ENCODE data around the gene EMILIN2. TPM values are rescaled to one million over a fixed set of nuclear protein-coding genes. Genes with fewer than 3 reads are reported as not detected.

Gene EMILIN2
- total RNA-seq, 2 experiments from 2014 or later, result 3.2 to 3.3 TPM

- no peaks in the 10 kb centered on the region for H3K36me3 Mint-ChIP-seq (ENCODE audit: low read depth)
- H3K4me1 Mint-ChIP-seq (ENCODE audit: low read depth), result no peaks in the 10 kb centered on the region
- DNase-seq, result no peak
- Histone ChIP-seq H3K4me1 (ENCODE audit: insufficient read depth, low read length) (no peaks in the 10 kb centered on the region), H3K27me3 (ENCODE audit: control insufficient read depth in 1 of 2, insufficient read depth in 2 of 2, low read length in 2 of 2) (no peaks in the 10 kb centered on the region), H3K9me3 (ENCODE audit: control insufficient read depth in 1 of 2, insufficient read depth in 1 of 2, low read length in 2 of 2) (peaks cover 3 to 5% of the 10 kb centered on the region in 2 experiments), H3K27ac (ENCODE audit: low read depth in 1 of 2, low read length in 2 of 2) (no peak overlapping the region), H3K36me3 (ENCODE audit: insufficient read depth, low read length) (no peaks in the 10 kb centered on the region), H3K4me3 (ENCODE audit: low read length) (no peak overlapping the region)
- no peaks in the 10 kb centered on the region for H3K9me3 Mint-ChIP-seq
- CTCF ChIA-PET, result no interaction called here
- no peaks in the 10 kb centered on the region for H3K27me3 Mint-ChIP-seq
- no peak for ATAC-seq (ENCODE audit: poor library complexity)
- intact Hi-C loops (cut with DNase I, micrococcal nuclease), result no loop called here
- POLR2A ChIA-PET, result interaction anchor here (0.7 kb wide), 1 partner anchor 20 kb away, joined by 6 read pairs; no protein-coding TSS in a partner anchor
- no peak overlapping the region for H3K27ac Mint-ChIP-seq
- H3K4me3 Mint-ChIP-seq, result no peak overlapping the region
- TF ChIP-seq CTCF (IDR thresholded peaks at IDR 0.05), result no peak
Measured at GRCh38 chr18:2822213-2822921, 24.4 kb upstream of the EMILIN2 start.

- Histone ChIP-seq H3K27ac (ENCODE audit: low read depth in 1 of 2, low read length in 2 of 2) (no peak overlapping the region), H3K9me3 (ENCODE audit: control insufficient read depth in 1 of 2, insufficient read depth in 1 of 2, low read length in 2 of 2) (peaks cover 3 to 5% of the 10 kb centered on the region in 2 experiments), H3K27me3 (ENCODE audit: control insufficient read depth in 1 of 2, insufficient read depth in 2 of 2, low read length in 2 of 2) (no peaks in the 10 kb centered on the region), H3K4me3 (ENCODE audit: low read length) (no peak overlapping the region), H3K4me1 (ENCODE audit: insufficient read depth, low read length) (no peaks in the 10 kb centered on the region), H3K36me3 (ENCODE audit: insufficient read depth, low read length) (no peaks in the 10 kb centered on the region)
- intact Hi-C loops (cut with DNase I, micrococcal nuclease), result no loop called here
- H3K9me3 Mint-ChIP-seq, result no peaks in the 10 kb centered on the region
- no peak overlapping the region for H3K4me3 Mint-ChIP-seq
- ChIA-PET CTCF (interaction anchor here (0.5 kb wide), 1 partner anchor 320 kb away, joined by 3 read pairs; no protein-coding TSS in a partner anchor), POLR2A (no interaction called here)
- H3K4me1 Mint-ChIP-seq (ENCODE audit: low read depth), result no peaks in the 10 kb centered on the region
- TF ChIP-seq CTCF (IDR thresholded peaks at IDR 0.05), result no peak
- H3K27me3 Mint-ChIP-seq, result no peaks in the 10 kb centered on the region
- no peak for DNase-seq
- no peak for ATAC-seq (ENCODE audit: poor library complexity)
- H3K36me3 Mint-ChIP-seq (ENCODE audit: low read depth), result no peaks in the 10 kb centered on the region
- no peak overlapping the region for H3K27ac Mint-ChIP-seq
Measured at GRCh38 chr18:2823202-2823601, 23.6 kb upstream of the EMILIN2 start.

- no peaks in the 10 kb centered on the region for H3K9me3 Mint-ChIP-seq
- no peak overlapping the region for H3K27ac ChIP-seq (ENCODE audit: low read depth in 1 of 2, low read length in 2 of 2)
- H3K36me3 ChIP-seq (ENCODE audit: insufficient read depth, low read length), result no peaks in the 10 kb centered on the region
- H3K4me1 Mint-ChIP-seq (ENCODE audit: low read depth), result no peaks in the 10 kb centered on the region
- no peaks in the 10 kb centered on the region for H3K27me3 Mint-ChIP-seq
- ATAC-seq (ENCODE audit: poor library complexity) (no peak), DNase-seq (no peak)
- TF ChIP-seq CTCF (IDR thresholded peaks at IDR 0.05), result no peak
- H3K27ac Mint-ChIP-seq, result no peak overlapping the region
- ChIA-PET POLR2A (no interaction called here), CTCF (interaction anchor here (0.5 kb wide), 1 partner anchor 320 kb away, joined by 3 read pairs; no protein-coding TSS in a partner anchor)
- no peak overlapping the region for H3K4me3 Mint-ChIP-seq
- peaks cover 0 to 3% of the 10 kb centered on the region in 2 experiments for H3K9me3 ChIP-seq (ENCODE audit: control insufficient read depth in 1 of 2, insufficient read depth in 1 of 2, low read length in 2 of 2)
- H3K4me3 ChIP-seq (ENCODE audit: low read length), result no peak overlapping the region
- no peaks in the 10 kb centered on the region for H3K4me1 ChIP-seq (ENCODE audit: insufficient read depth, low read length)
- no peaks in the 10 kb centered on the region for H3K36me3 Mint-ChIP-seq (ENCODE audit: low read depth)
- intact Hi-C loops (cut with DNase I, micrococcal nuclease), result no loop called here
- H3K27me3 ChIP-seq (ENCODE audit: control insufficient read depth in 1 of 2, insufficient read depth in 2 of 2, low read length in 2 of 2), result no peaks in the 10 kb centered on the region
Measured at GRCh38 chr18:2823966-2824365, 22.8 kb upstream of the EMILIN2 start.
